Measurements from ENCODE around the gene DNER. TPM values are rescaled to one million over a fixed set of nuclear protein-coding genes. Genes with fewer than 3 reads are reported as not detected.

DNER gene
- total RNA-seq, 2 donors from 2014 or later: 0.11 to 0.18 TPM

- H3K4me1 Mint-ChIP-seq: peaks cover 5% of the 10 kb centered on the region
- H3K27ac Mint-ChIP-seq: no peak overlapping the region
- TF ChIP-seq CTCF (conservative IDR thresholded peaks at IDR 0.05): no peak
- Histone ChIP-seq H3K9me3 (ENCODE audit: control insufficient read depth, low read length) (no peaks in the 10 kb centered on the region), H3K27me3 (ENCODE audit: control insufficient read depth, insufficient read depth, low read length, poor library complexity, severe bottlenecking) (no peaks in the 10 kb centered on the region), H3K4me1 (ENCODE audit: control insufficient read depth, insufficient read depth, low read length) (no peaks in the 10 kb centered on the region), H3K9ac (ENCODE audit: extremely low read depth, low read length, poor library complexity, severe bottlenecking) (no peak overlapping the region), H3K27ac (ENCODE audit: low read depth, low read length) (no peak overlapping the region), H3K4me3 (ENCODE audit: low read length) (no peak overlapping the region), H3K36me3 (ENCODE audit: control insufficient read depth, insufficient read depth, low read length) (no peaks in the 10 kb centered on the region)
- peaks cover 3% of the 10 kb centered on the region for H3K27me3 Mint-ChIP-seq (ENCODE audit: insufficient read depth)
- H3K36me3 Mint-ChIP-seq (ENCODE audit: low read depth): no peaks in the 10 kb centered on the region
- H3K9me3 Mint-ChIP-seq: no peaks in the 10 kb centered on the region
- H3K4me3 Mint-ChIP-seq: no peak overlapping the region
- WGBS, 2 experiments (ENCODE audit: insufficient coverage in 1 of 2, insufficient read length in 1 of 2): 89 to 100% methylated on average over 2 to 7 of the region's 7 CpGs
- no peak for DNase-seq
Measured at GRCh38 chr2:229582151-229582550, 132.2 kb downstream of the DNER start.

DNA sequence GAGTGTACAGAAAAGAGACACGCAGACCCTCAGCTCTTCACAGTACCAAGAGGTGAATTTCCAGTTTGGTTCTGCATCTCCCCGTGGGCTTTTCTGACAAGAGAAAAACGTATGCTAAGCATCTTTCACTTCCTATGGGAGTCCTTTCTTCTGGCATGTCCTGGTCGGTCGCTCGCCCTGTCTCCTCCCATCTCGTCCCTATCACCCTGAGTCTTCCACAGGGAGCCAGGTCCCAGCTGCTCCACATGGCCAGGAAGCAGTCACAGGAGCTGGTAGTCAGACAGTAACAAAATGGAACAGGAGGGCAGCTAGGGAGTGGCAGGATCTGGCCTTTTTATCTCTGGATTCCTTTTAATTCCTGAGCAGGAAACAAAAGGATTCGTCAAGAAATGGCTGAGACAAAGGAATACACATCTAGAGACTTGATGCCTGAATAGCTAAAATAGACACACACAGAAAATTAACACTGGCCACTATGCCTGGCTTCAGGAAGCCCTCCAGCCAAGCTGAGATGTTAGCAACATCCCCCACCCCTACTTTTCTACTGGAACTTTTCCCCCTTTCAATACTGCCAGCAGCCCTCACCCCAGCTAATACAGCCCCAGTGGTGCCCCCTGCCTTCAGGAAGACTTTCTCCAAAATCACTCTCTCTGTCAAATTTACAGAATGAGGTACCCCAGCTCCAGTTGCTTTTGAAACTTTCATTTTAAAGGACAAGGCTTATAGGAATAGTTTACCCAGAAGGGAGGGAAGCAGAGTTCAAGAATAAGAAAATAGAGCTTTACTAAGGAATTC lies 136.1 kb downstream of the DNER start:
- WGBS, 2 experiments (ENCODE audit: insufficient coverage in 1 of 2, insufficient read length in 1 of 2): 73 to 76% methylated on average over 5 to 8 of the region's 8 CpGs
- H3K4me3 ChIP-seq (ENCODE audit: low read length): no peak overlapping the region
- H3K4me1 Mint-ChIP-seq: peaks cover 5% of the 10 kb centered on the region
- peak; percentile 62 for TF ChIP-seq CTCF (conservative IDR thresholded peaks at IDR 0.05)
- DNase-seq: peak; percentile 59
- H3K9me3 Mint-ChIP-seq: no peaks in the 10 kb centered on the region
- no peaks in the 10 kb centered on the region for H3K4me1 ChIP-seq (ENCODE audit: control insufficient read depth, insufficient read depth, low read length)
- no peaks in the 10 kb centered on the region for H3K36me3 ChIP-seq (ENCODE audit: control insufficient read depth, insufficient read depth, low read length)
- H3K4me3 Mint-ChIP-seq: no peak overlapping the region
- H3K36me3 Mint-ChIP-seq (ENCODE audit: low read depth): no peaks in the 10 kb centered on the region
- H3K9me3 ChIP-seq (ENCODE audit: control insufficient read depth, low read length): no peaks in the 10 kb centered on the region
- H3K27me3 ChIP-seq (ENCODE audit: control insufficient read depth, insufficient read depth, low read length, poor library complexity, severe bottlenecking): no peaks in the 10 kb centered on the region
- no peak overlapping the region for H3K27ac ChIP-seq (ENCODE audit: low read depth, low read length)
- H3K27ac Mint-ChIP-seq: peak overlapping the region; percentile 60
- H3K9ac ChIP-seq (ENCODE audit: extremely low read depth, low read length, poor library complexity, severe bottlenecking): no peak overlapping the region
- no peaks in the 10 kb centered on the region for H3K27me3 Mint-ChIP-seq (ENCODE audit: insufficient read depth)

DNA sequence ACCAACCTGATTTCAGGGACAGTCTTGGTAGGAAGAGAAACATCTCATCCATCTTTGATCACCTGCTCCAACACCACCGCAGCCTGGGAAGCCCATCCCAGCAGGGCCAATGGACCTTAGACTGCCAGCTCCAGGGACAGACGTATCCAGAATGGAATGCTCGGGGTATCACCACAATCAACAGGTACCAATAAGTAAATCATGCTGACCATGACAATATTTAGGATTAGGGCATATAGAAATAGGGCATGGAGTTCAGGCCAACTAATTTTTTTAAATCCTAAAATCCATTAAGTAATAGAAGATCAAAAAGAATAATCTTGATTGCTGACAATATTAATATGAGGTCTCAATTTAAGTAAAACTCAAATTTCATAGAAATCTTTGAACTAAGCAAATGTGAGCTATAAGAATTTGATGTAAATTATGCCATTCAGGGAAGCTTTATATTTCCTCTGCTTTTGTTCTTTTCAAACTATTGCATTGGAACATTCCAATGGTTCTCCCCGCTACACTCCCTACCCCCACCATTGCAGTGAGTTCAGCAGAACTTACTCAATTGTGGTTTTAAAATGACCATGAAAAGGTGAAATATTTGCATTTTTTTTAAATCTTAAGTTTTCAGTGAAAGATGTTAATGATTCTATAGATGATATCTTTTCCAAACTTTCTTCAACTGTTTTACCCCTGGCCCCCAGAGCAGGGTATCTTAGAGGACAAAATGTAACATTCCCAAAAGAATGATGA lies 138.6 kb downstream of the DNER start:
- Histone ChIP-seq H3K4me3 (ENCODE audit: low read length) (no peak overlapping the region), H3K27ac (ENCODE audit: low read depth, low read length) (no peak overlapping the region), H3K9me3 (ENCODE audit: control insufficient read depth, low read length) (no peaks in the 10 kb centered on the region), H3K36me3 (ENCODE audit: control insufficient read depth, insufficient read depth, low read length) (no peaks in the 10 kb centered on the region), H3K27me3 (ENCODE audit: control insufficient read depth, insufficient read depth, low read length, poor library complexity, severe bottlenecking) (no peaks in the 10 kb centered on the region), H3K9ac (ENCODE audit: extremely low read depth, low read length, poor library complexity, severe bottlenecking) (no peak overlapping the region), H3K4me1 (ENCODE audit: control insufficient read depth, insufficient read depth, low read length) (no peaks in the 10 kb centered on the region)
- no peaks in the 10 kb centered on the region for H3K36me3 Mint-ChIP-seq (ENCODE audit: low read depth)
- no peak for TF ChIP-seq CTCF (conservative IDR thresholded peaks at IDR 0.05)
- no peaks in the 10 kb centered on the region for H3K27me3 Mint-ChIP-seq (ENCODE audit: insufficient read depth)
- no peak overlapping the region for H3K4me3 Mint-ChIP-seq
- peaks cover 5% of the 10 kb centered on the region for H3K4me1 Mint-ChIP-seq
- DNase-seq: no peak
- no peaks in the 10 kb centered on the region for H3K9me3 Mint-ChIP-seq
- H3K27ac Mint-ChIP-seq: no peak overlapping the region
- WGBS, 2 experiments (ENCODE audit: insufficient coverage in 1 of 2, insufficient read length in 1 of 2): 80 to 88% methylated on average over 1 to 4 of the region's 4 CpGs
